GM21723 (cell line): ENCODE measurements around the gene CTDSPL.

Experiments used
- ATAC-seq: cut with Tn5 transposase; IDR thresholded peaks from one replicate; pipeline ENCODE4 v1.9.1; 2021; ENCODE audit warnings: mild to moderate bottlenecking, moderate library complexity; ENCODE audit not compliant: unreplicated experiment

Gene CTDSPL

DNA sequence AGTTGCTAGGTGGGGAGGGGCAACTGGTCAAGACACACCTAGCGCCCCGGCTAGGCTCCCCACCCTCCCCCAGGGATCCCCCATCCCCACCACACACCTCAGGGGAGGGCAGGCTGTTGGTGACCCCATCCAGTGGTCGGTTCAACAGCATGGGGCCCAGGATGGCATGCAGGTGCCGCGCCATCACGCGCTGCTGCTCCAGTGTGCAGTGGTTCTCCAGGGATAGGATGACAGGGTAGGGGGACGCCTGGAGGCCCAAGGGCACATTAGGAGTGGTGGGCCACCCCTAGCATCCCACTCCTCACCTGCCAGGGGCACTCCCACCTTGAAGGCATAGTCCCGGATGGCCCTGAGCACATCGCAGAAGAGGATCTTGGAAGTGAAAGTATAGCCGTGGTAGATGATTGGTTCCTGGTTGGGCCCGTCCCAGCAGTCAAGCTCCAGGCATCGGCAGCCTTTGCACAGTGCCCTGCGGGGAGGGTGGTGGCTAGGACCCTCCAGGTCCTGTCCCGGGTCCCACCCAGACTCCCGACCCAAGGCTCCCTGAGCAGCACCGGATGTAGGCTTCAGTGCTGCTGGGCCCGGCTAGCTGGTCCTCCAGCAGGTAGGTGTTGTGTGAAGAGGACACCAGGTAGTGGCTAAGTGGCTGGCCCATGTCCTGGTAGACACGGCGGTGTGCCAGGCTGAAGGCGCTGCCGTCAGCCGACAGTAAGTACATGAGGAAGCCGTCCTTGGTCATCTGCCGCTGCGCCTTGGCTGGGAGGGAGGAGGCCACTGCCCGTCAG, 148.3 kb downstream of the CTDSPL start:
- no peak for ATAC-seq

GRCh38 chr3:38011111-38011510, 149.4 kb downstream of the CTDSPL start:
- ATAC-seq, result no peak

DNA sequence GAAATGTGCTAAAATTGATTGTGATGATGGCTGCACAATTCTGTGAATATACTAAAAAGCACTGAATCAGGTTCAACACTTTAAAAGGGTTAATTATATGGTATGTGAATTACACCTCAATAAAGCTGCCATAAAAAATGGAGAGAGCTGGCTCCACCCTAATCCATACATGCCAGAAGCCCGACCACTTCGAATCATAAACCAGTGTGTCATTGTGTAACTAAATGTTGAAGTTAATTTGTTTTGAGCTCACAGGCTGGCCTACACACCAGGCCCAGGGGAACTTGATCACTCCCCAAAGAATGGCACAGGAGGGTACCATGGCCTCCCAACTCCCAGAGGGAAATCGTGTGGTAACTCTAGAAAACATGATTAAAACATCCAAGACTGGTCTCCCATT, 153.8 kb downstream of the CTDSPL start:
- ATAC-seq, result no peak

GRCh38 chr3:38015984-38016383, 154.3 kb downstream of the CTDSPL start:
- ATAC-seq, result no peak

GRCh38 chr3:38016410-38016809, 154.7 kb downstream of the CTDSPL start:
- ATAC-seq, result no peak

GRCh38 chr3:38016847-38017444, 155.3 kb downstream of the CTDSPL start:
- ATAC-seq, result no peak

DNA sequence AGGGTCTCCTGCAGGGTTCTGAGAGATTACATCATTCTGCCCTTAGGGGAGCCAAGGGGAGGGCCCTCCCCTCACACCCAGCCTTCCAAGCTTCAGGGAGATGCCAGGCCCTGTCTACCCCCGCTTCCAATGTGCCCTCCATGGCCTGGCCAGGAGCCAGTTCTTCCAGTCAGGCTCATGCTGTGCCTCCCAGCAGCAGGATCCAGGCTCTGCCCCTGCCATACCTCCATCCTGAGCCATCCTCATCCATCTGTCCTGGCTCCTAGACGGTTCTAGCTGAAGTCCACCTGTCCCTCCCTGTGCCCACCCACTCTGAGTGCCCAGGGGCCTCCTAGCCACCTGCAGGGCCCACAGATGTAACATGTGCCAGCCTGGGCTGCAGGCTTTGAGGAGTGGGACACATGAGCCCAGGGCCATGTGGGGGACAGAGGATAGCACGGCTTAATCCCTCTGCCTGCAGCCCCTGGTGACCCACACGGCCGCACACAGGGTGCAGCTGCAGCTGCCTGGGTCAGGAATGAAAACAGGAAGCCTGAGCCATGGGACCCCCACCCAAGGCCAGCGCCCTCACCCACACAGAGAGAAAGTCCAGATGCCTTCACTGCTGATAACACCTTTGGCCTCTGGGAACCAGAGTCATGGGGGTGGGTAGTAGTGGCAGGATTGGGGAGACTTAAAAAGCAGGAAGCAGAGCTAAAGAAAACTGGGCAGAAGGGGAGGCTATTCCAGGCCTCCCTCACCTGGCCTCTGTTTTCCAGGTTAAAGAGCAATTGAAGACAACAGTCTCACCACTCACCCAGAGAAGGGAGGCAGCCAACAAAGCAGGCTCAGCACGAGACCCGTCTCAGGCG, 156.0 kb downstream of the CTDSPL start:
- no peak for ATAC-seq

GRCh38 chr3:38018296-38019266, 156.9 kb downstream of the CTDSPL start:
- ATAC-seq, result no peak

DNA sequence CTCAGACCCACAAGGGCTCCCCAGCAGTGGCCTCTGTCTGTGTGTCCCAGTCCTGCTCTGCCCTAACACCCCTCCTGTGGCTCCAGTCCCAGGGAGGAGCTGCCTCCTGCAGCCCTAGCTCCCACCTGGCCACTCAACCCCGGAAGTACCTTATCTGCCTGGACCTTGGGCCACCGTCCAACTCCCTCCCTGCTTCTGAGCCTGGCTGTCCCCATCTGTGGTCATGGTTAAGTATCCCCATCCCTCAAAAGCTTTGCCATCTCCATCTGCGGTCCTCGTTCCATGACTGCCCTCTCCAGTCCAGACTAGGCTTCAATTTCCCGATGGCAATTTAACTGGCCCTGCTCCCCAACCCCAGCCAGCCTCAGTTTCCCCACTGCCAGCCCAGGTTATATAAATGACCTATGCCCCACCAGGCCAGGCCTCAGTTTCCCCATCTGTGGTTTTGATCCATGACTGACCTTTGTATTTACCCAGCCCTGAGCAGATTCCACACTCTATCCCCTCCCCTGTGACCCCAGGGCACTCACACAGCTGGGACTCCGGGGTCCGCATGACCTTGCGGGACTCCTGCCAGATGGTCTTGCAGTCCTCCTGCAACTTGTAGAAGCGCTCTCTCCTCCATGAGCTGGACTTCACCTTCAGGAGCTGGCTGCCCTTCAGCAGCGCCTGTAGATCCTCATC, 158.1 kb downstream of the CTDSPL start:
- no peak for ATAC-seq

DNA sequence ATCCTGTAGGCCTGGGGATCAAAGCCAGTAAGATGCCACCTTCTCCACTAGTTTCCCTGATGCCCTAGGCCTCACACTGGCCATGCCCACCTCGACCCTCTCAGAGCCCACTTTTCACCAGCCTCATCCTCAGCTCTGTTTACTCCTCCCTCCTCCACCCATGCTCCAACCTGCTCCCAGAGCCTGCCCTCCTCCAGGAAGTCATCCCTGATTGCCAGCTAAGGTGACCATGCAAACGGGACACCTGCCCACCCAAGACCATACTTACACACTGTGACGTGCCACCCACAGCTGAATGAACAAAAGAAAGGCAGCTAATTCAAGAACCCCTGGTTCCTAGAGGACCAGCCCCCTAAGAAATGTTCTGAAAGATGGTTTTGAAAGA, 158.7 kb downstream of the CTDSPL start:
- ATAC-seq, result no peak

- no peak for ATAC-seq
Observed at GRCh38 chr3:38021196-38021595, 159.5 kb downstream of the CTDSPL start.

GRCh38 chr3:38022301-38022700, 160.6 kb downstream of the CTDSPL start:
- no peak for ATAC-seq

DNA sequence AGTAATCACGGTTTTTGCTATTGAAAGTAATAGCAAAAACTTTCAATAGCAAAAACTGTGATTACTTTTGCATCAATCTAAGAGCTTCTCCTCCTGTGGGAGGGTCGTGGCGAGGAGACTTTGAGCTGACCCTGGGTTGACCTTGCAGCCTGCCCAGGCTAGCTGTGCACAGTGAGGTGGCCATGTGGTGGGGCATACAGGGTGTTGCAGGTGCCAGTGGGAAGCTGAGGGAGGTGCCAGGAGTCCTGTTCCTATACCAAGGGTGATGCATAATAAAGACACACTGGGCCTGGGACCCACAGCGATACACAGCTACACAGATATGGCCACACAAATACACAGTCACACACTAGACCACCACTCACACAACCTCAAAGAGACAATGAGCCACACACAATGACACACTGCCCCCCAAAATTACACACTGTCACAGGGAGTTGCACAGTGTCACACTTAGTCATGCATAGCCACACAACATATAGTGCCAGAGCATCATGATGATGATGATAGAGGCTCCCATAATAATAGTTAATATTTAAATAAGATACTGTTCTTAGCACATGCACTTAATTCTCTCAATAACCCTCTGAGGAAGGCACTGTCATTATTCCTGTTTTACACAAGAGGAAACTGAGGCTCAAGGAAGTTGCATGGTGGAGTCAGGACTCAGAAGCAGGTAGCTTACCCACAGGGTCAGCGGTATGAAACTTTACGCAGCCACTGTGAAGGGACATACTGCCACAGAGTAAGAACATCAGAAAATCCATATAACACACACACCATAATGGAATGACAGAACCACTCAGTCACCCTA, 161.4 kb downstream of the CTDSPL start:
- ATAC-seq, result no peak

DNA sequence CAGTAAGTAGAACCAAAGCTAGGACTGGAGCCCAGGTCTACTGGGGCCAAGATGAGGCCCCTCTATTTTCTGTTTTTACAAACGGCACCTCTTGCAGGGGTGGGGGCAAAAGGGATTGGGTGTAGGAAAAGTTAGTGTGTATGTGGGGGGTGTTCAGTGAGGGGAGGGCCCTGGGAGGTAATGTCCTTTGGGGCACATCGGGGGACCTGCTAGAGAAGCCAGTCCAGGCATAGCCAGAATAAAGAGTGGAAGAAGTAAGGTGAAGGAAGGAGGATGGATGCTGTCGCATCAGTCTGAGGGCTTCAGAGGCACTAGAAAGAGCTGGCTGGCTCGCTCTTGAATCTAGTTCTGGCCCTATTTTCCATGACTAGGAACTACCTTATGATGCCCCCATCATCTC, 165.2 kb downstream of the CTDSPL start:
- ATAC-seq, result no peak

GRCh38 chr3:38027466-38028465, 166.1 kb downstream of the CTDSPL start:
- no peak for ATAC-seq

GRCh38 chr3:38028621-38029361, 167.1 kb downstream of the CTDSPL start:
- ATAC-seq, result no peak

GRCh38 chr3:38029400-38030125, 167.9 kb downstream of the CTDSPL start, which contains the start of gene PLCD1:
TSS of gene PLCD1 (minus strand) at chr3:38029642. CDS start at chr3:38029539, 103 bp downstream.
- ATAC-seq, result no peak
